Activated CD8-positive, alpha-beta T cell treated with anti-CD3 and anti-CD28 coated beads for 36 hours (primary cell): ENCODE data around the gene NLK. TPM values are rescaled to one million over a fixed set of nuclear protein-coding genes. Genes with fewer than 3 reads are reported as not detected.
"Not testable (repeated sequence)": the region's sequence is repeated elsewhere in the genome, so short reads cannot be mapped to it uniquely, and the experiment has no call there.

ENCODE experiments used
- ATAC-seq: fragments of 200-7000 bp; cut with Tn5 transposase; one replicate; pipeline ENCODE4 v1.10.0; 2021; ENCODE audit warnings: mild to moderate bottlenecking, moderate library complexity
- CTCF ChIA-PET: fragments of 350-600 bp; sonication (Branson Sonifier 250); formaldehyde crosslinking; loops from one replicate; lab custom pipeline; 2021; ENCODE audit warnings: antibody characterized with exemption; lab: Charles Lee
- POLR2A ChIA-PET: fragments of 350-600 bp; sonication (Branson Sonifier 250); formaldehyde crosslinking; loops from one replicate; lab custom pipeline; 2021; ENCODE audit warnings: antibody characterized with exemption; lab: Charles Lee
- DNase-seq: peaks from one replicate; pipeline ENCODE4 v3.0.0-alpha.2; 2020
- H3K27ac Mint-ChIP-seq: one replicate; pipeline ENCODE4 v1.8.0; 2021; ENCODE audit warnings: mild to moderate bottlenecking, mixed read lengths
- H3K27me3 Mint-ChIP-seq: one replicate; pipeline ENCODE4 v1.8.0; 2021; ENCODE audit warnings: mixed read lengths
- H3K36me3 Mint-ChIP-seq: one replicate; pipeline ENCODE4 v1.8.0; 2021; ENCODE audit warnings: low read depth, mixed read lengths
- H3K4me1 Mint-ChIP-seq: one replicate; pipeline ENCODE4 v1.8.0; 2021; ENCODE audit warnings: low read depth, mixed read lengths
- H3K4me3 Mint-ChIP-seq: one replicate; pipeline ENCODE4 v1.8.0; 2021; ENCODE audit warnings: mild to moderate bottlenecking, moderate library complexity, mixed read lengths
- H3K9me3 Mint-ChIP-seq: one replicate; pipeline ENCODE4 v1.8.0; 2021; ENCODE audit warnings: mixed read lengths
- intact Hi-C: fragments of 100-400 bp; cut with micrococcal nuclease; formaldehyde crosslinking; loops from one replicate; pipeline ENCODE4 v1.10.0; 2022
- total RNA-seq, 2 experiments: library from RNA; stranded (reverse); gene quantifications; one replicate each; pipeline ENCODE4 v1.2.3, GENCODE V29; 2021
- TF ChIP-seq, protein P1 (sequence below): fragments of 200-600 bp; IDR thresholded peaks from one replicate; pipeline ENCODE4 v1.8.0; 2022; ENCODE audit warnings: antibody characterized with exemption, mild to moderate bottlenecking

Gene NLK
- total RNA-seq, 2 experiments from 2014 or later: 7.3 to 7.8 TPM

DNA sequence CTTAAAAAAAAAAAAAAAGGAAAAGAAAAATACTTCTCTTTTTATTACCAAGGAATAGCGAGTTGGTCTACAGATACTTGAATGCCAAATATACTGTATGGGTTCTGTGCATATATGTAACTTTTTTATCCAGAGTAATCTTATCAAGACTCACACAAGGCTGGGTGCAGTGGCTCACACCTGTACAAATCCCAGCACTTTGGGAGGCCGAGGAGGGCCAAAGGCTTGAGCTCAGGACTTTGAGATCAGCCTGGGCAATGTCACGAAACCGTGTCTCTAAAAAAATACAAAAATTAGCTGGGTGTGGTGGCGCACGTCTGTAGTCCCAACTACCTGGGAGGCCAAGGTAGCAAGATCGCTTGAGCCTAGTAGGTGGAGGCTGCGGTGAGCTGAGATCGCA lies 139.1 kb downstream of the NLK start:
- Mint-ChIP-seq H3K4me3 (no peak overlapping the region), H3K27me3 (no peaks in the 10 kb centered on the region), H3K27ac (no peak overlapping the region), H3K9me3 (no peaks in the 10 kb centered on the region), H3K4me1 (no peaks in the 10 kb centered on the region), H3K36me3 (peaks cover 16% of the 10 kb centered on the region)
- DNase-seq (no peak), ATAC-seq (no peak)
- POLR2A ChIA-PET: interaction anchor here (0.7 to 1.0 kb wide), 2 partner anchors 181 to 190 kb away, joined by 3 to 4 read pairs; partner anchors contain the start of gene SARM1
- TF ChIP-seq, protein P1, sequence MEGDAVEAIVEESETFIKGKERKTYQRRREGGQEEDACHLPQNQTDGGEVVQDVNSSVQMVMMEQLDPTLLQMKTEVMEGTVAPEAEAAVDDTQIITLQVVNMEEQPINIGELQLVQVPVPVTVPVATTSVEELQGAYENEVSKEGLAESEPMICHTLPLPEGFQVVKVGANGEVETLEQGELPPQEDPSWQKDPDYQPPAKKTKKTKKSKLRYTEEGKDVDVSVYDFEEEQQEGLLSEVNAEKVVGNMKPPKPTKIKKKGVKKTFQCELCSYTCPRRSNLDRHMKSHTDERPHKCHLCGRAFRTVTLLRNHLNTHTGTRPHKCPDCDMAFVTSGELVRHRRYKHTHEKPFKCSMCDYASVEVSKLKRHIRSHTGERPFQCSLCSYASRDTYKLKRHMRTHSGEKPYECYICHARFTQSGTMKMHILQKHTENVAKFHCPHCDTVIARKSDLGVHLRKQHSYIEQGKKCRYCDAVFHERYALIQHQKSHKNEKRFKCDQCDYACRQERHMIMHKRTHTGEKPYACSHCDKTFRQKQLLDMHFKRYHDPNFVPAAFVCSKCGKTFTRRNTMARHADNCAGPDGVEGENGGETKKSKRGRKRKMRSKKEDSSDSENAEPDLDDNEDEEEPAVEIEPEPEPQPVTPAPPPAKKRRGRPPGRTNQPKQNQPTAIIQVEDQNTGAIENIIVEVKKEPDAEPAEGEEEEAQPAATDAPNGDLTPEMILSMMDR: no peak
- intact Hi-C loops: no loop called here
- CTCF ChIA-PET: no interaction called here

DNA sequence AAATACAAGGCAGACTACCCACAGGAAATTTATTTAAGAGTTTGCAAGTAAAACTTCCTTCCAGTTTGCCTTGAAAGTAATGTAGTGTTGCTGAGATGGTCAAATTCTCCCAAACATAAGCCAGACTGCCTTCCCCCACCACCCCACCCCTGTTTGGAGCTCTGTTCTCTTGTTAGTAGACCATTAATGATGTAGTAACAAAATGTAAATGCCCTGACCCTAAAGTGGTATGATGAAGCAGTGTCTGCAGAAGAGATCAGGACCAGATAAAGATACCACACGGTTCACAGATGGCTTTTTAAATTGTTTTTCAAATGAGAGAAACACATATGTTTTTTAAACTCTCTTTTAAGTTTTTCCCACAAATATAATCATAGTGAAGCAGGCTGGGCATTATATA lies 140.1 kb downstream of the NLK start:
- Mint-ChIP-seq H3K4me1 (no peaks in the 10 kb centered on the region), H3K27me3 (no peaks in the 10 kb centered on the region), H3K4me3 (no peak overlapping the region), H3K27ac (no peak overlapping the region), H3K9me3 (no peaks in the 10 kb centered on the region), H3K36me3 (peaks cover 17% of the 10 kb centered on the region)
- POLR2A ChIA-PET: no interaction called here
- no peak for ATAC-seq
- CTCF ChIA-PET: interaction anchor here (1.2 kb wide), 1 partner anchor 10 kb away, joined by 3 read pairs; no protein-coding TSS in a partner anchor
- no peak for DNase-seq
- intact Hi-C loops: no loop called here
- TF ChIP-seq, protein P1: no peak

DNA sequence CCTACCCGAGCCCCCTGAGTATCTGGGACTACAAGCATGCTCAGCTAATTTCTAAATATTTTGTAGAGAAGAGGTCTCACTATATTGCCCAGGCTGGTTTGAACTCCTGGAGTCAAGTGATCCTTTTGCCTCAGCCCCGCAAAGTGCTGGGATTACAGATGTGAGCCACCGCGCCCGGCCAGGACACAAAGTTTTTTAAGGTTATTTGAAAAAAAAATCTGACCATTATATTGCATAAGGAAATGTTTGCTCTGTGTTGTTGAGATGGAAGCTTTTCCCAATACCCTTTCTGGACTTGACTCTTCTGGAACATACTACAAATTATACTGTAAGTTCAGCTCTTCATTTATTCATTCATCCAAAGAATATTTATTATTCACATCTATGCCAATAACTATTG lies 143.2 kb downstream of the NLK start:
- Mint-ChIP-seq H3K4me1 (peaks cover 4% of the 10 kb centered on the region), H3K9me3 (no peaks in the 10 kb centered on the region), H3K27ac (no peak overlapping the region), H3K4me3 (no peak overlapping the region), H3K27me3 (no peaks in the 10 kb centered on the region), H3K36me3 (peaks cover 17% of the 10 kb centered on the region)
- intact Hi-C loops: no loop called here
- DNase-seq (no peak), ATAC-seq (no peak)
- TF ChIP-seq, protein P1: no peak
- ChIA-PET POLR2A (no interaction called here), CTCF (interaction anchor here (0.8 to 1.7 kb wide), 2 partner anchors 48 to 66 kb away, joined by 3 to 5 read pairs; no protein-coding TSS in a partner anchor)

DNA sequence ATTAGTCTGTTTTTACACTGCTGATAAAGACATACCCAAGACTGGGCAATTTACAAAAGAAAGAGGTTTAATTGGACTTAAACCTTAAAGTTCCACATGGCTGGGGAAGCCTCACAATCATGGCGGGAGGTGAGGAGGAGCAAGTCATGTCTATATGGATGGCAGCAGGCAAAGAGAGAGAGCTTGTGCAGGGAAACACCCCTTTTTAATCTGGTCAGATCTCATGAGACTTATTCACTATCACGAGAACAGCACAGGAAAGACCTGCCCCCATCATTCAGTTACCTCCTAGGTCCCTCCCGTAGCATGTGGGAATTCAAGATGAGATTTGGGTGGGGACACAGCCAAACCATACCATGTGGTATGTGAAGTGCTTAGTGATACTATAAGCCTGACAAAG lies 144.0 kb downstream of the NLK start:
- H3K4me1 Mint-ChIP-seq, H3K9me3 Mint-ChIP-seq, ATAC-seq, H3K27me3 Mint-ChIP-seq, H3K27ac Mint-ChIP-seq, CTCF ChIA-PET, DNase-seq, POLR2A ChIA-PET, intact Hi-C loops, H3K4me3 Mint-ChIP-seq: not testable (repeated sequence)
- H3K36me3 Mint-ChIP-seq: peaks cover 15% of the 10 kb centered on the region

DNA sequence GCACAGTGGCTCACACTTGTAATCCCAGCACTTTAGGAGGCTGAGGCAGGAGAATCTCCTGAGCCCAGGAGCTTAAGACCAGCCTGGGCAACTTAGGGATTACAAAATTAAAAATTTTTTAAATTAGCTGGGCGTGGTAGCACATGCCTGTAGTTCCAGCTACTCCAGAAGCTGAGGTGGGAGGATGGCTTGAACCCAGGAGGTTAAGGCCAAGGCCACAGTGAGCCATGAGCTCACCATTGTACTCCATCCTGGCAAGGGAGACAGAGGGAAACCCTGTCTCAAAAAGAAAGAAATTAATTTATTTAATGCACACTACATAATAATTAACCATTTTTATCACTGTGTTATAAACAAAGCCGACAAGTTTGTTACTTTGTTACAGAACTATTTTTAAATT lies 145.5 kb downstream of the NLK start:
- peaks cover 15% of the 10 kb centered on the region for H3K36me3 Mint-ChIP-seq
- no peak for DNase-seq
- intact Hi-C loops: no loop called here
- TF ChIP-seq, protein P1: no peak
- no peaks in the 10 kb centered on the region for H3K27me3 Mint-ChIP-seq
- ChIA-PET CTCF (interaction anchor here (0.9 kb wide), 1 partner anchor 15 kb away, joined by 4 read pairs; no protein-coding TSS in a partner anchor), POLR2A (no interaction called here)
- H3K4me3 Mint-ChIP-seq: no peak overlapping the region
- peaks cover 4% of the 10 kb centered on the region for H3K4me1 Mint-ChIP-seq
- no peaks in the 10 kb centered on the region for H3K9me3 Mint-ChIP-seq
- no peak overlapping the region for H3K27ac Mint-ChIP-seq
- ATAC-seq: no peak
